NCI-H2107 treated with DMSO at 0.1 percent for 48 hours (cell line): ENCODE measurements around the gene RABEP2.
"Not testable (repeated sequence)": the region's sequence is repeated elsewhere in the genome, so short reads cannot be mapped to it uniquely, and the experiment has no call there.

Experiments
- DNase-seq: peaks from one replicate; lab custom pipeline; 2025; ENCODE audit not compliant: unreplicated experiment; lab: John Stamatoyannopoulos, UW

The RABEP2 gene

DNA sequence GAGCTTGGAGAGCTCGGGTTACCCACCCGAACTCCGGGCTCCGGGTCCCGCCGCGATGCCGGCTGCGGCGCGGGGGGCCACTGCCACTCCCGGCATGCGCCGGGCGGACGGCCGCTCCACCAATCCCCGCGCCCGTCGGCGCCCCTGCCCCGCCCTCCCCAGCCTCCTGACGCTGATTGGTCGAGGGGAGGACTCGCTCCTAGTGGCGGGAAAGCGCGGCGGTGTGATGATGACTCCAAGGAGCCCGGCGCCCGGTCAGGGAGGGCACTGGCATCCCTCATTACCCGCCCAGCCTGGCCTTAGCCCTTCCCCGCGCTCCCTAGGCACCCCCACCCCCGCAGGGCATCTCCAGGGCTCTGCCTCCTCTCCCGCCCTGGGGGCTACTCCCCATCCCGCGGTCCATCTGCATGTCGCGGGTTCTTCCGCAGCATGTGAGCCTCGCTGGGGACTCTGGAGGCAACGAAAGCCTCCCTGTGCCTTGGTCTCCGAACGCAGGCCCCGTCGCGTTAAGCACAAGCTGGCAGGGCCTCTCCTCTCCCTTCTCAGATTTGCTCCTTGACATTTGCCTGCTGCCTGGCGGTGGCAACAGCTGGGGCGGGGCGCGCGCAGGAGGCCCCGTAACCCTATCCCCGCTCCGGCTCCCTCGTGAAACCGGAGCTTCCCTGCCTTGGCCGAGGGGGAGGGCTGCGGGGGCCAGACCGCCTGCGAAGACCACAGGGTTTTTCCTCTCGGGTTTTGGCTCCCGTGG is 45.0 kb downstream of the RABEP2 start:
- DNase-seq = peak; percentile 74

DNA sequence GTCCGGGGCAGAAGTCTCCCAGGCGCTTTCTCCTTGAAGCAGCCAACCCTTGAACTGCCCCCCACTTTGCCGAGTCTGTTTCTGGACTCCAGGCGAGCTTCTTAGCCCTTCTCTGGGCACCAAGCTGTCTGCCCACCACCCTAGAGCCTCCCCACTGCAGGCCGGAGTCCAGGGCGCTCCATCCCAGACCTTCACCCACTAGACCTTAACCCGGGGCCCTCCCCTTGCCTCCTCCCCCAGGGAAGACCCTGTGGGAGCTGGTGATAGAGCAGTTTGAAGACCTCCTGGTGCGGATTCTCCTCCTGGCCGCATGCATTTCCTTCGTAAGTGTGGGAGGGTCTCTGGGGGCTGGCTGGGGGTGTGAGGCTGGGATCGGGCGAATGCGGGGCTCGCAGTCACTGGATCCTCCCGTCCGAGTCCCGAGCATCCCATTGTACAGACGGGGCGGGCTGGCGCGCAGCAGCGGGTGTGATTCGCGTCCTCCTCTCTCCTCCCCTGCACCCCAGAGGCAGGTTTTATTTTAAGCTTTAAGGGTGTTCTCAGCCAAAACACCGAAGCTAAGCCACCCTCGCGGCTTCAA is 45.7 kb downstream of the RABEP2 start:
- DNase-seq = no peak

DNA sequence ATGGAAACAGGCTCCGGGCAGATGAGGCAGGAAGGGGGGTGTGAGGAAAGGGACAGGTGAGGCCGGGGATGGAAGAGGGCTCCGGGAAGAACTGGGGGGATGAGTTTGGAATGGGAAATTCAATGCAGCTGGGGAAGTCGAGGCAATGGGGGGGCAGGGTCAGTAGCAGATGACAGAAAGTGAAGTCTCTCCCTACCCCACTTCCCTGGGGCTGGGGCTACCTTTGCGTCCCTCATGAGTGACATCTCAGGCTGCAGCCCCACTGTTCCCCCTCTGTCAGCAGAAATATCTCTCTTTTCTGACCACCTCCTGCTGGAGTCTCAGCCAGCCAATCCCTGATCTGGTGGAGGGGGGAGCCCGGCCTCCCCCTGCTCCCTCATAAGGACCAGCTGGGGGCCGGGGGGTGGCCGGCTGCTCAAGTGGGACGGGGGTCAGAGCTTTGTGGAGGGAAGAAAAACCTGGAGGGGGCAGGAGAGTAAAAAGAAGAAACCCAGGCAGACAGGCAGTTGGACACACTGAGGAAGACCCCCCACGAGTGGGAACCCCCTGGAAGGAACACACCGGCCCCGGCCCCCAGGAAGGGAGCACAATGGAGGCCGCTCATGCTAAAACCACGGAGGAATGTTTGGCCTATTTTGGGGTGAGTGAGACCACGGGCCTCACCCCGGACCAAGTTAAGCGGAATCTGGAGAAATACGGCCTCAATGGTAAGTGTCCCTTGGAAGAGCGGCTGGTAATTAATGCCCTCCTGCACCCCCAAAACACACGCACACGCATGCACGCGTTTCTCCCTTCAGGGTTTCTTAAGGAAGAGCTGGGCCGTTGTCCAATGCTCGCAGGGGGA is 46.7 kb downstream of the RABEP2 start, which contains the start of gene ATP2A1:
ATP2A1 (plus strand) TSS at position 406 of the 844 bp plus-strand sequence; CDS start at position 590, 184 bp downstream.
- no peak for DNase-seq

DNA sequence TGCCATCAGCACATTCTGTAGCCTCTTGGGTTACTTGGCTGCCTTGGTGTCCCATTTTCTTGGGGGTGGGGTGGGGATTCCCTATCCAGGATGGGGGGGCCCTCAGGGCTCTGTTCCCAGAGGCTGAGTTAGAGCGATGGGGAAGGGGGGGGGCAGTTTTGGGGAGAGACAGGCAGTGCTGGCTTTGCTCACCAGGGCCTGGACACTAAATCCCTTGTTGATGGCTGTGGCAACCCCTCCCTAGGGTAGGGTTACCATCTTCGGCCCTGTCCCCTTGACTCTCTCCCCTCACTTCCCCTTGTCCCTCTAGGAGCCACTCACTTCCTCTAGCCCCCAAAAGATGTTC is 47.4 kb downstream of the RABEP2 start:
- no peak for DNase-seq

DNA sequence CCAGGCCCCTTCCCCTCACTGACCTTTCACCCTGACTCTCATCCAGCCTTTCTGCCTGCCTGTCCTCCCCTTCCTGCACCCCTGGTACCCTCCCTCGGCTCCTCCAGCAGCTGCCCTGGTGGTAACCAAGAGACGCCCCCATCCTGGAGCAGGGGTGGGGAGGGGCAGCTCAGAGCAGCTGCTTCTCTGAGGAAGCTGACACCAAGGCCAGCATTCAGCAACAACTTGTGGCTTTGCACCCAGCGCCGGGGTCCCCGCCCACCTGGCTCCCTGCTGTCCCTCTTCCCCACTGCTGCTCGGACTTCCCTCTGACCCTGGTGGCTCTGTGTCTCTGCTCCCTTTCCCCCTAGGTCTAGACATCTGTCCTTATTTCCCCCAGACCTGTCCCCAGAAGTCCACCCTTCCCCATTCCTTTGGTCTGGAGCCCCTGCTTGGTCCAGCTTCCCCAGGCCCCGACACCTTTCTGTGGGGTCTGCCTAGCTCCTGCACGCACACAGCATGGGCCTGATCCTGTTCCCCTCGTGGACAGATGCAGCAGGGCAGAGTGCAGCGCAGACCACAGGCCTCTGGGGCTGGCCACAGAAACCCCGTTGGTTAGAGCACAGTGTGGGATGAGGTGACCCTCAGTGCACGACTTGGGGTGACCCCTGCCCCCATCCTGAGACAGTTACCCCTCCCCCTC is 47.9 kb downstream of the RABEP2 start:
- DNase-seq = peak; percentile 7

DNA sequence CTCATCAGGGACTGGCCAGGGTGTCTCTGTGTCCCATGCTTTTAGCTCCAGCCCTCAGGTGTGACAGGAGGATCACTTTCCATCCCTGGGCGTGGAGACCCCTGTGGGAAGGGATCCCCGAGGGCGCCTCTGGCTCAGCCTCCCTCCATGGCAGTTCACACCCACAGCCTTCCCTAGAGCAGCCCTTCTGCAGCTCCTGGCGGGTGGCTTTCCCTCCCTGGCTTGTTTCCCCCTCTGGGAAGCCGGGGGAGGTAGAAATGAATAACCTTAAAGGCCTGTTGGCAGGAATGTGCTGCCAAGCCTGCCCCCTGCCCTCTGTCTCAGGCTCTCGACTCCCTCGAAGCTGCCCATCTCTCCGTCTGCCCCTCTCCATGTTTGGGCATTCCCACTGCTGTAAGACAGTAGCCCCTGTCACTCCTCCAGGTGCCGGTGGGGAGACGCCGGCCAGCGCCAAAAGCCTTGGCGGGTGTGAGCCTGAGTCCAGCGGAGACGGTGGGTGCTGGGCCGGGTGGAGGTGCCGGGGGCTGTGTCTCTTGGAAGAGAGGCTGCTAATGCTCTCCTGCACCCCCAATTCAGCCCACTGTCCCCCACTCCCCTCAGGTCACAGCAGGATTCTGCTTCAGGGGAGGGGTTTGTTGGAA is 48.9 kb downstream of the RABEP2 start:
- no peak for DNase-seq

DNA sequence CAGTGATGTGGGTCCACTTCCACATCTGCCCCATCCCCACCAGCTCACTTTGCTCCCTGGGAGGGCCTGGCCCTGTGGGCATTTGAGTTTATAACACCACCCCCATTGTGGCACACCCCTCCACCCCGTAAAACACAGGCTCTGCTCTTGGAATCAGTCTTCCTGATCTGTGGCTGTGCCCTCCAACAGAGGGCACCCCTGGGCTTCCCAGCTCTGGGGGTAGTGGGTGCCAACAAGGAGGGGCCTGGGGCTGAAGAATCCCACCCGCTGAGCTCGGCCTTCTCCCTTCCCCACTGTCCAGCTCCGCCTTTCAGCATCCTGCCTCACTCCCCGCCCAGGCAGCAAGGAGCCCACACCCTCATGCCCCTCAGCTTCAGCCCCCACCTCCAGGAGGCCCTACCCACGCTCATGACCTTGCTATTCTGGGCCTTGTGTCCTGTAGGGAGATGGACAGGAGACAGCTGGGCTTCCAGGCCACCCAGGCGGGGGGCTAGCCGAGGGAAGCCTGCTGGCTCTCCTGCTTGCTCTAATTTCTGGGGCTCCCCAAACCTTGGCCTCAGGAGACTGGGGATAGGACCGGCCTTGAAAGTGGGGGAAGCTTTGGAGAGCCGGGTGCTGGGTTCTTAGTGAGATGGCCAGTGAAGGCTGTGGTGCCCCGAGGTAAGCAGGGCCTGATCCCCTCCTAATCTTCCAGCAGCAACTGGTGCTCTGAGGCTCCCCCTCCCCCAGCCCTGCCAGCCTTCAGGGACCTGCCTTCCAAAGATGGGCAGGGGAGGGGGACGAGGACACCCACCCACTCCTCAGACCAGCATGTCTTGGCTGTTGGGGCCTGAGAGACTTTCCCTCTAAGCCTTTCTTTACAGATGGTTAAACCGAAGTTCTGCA is 49.7 kb downstream of the RABEP2 start:
- no peak for DNase-seq

DNA sequence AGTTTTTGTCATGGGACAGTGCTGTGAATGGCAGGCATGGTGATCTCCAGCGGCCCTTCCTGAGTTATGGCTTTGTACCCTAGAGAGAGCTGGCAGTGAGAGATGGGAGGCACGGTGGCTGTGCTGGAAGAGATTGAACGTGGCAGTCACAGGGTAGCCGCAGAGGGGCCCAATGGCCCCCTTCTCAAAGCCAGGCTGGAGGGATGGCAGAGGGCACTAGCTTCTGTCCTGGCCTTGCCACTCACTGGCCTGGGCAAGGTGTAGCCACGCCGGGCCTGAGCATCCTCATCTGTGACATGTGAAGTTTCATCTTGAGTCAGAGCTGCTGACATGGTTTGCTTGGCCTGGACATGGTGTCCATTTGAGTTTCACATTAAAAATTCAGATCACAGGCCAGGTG is 50.6 kb downstream of the RABEP2 start:
- DNase-seq = no peak

DNA sequence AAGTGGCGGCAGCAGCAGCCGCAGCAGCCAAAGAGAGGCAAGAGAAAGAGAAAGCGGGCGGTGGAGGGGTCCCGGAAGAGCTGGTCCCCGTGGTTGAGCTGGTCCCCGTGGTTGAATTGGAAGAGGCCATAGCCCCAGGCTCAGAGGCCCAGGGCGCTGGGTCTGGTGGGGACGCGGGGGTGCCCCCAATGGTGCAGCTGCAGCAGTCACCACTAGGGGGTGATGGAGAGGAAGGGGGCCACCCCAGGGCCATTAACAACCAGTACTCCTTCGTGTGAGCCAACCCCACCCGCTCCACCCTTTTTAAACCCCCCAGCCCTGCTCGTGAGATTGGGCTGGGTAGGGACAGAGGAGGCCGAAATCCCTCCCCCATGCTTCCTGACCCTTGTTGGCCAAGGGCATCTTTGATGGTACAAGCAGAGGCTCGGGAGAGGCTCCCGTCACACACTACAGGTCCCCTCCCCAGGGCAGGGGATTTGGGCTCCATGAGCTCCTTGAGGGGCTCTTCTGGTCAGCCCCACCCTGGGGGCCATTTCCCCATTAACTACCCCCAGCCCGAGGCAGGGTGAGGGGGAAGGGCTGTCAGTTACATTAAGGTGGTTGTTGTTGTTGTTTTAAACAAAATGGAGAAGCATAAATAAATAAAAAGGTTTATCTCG is 51.4 kb downstream of the RABEP2 start:
- no peak for DNase-seq

DNA sequence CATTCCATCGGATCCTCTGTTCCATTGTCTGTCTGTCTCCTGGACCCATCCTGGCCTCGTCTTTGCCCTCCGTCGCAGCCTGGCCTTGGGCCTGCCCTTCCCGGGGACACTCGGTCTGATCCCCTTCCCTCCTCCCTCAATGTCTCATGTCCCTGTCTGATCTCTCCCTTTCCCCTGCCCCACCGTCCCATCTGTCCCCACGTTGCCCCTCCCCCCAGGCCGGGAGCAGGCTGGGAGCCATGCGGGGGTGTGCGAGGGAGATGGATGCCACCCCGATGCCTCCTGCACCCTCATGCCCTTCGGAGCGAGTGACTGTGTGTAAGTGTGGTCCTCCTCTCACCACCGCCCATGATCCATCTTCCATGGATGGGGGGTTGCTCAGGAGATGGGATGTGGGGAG is 52.1 kb downstream of the RABEP2 start:
- no peak for DNase-seq

DNA sequence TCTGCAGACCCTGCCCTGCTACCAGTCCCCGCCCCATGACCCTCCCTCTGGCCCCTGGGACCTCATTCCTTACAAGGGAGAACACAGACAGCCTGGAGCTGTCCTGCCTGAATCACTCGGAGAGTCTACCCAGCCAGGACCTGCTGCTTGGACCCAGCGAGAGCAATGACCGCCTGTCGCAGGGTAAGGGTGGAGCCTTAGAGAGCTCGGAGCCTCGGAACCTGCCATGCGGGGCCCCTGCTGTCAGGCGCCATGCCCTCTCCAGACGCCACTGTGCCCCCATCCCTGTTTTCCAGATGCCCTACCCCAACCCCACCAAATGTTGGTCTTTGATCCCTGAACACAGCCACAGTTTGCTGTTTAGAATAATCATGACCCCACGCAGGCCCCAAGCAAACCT is 55.8 kb downstream of the RABEP2 start:
- DNase-seq = no peak

DNA sequence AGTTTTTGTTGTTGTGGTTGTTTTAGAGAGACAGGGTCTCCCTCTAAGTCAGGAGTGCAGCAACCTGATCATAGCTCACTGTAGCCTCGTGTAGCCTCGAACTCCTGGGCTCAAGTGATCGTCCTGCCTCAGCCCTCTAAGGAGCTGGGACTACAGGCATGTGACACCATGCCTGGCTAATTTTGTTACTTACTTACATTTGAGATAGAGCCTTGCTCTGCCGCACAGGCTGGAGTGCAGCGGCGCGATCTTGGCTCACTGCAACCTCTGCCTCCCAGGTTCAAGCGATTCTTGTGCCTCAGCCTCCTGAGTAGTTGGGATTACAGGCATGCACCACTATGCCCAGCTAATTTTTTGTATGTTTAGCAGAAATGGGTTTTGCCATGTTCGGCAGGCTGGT is 57.4 kb downstream of the RABEP2 start:
- not testable (repeated sequence) for DNase-seq

DNA sequence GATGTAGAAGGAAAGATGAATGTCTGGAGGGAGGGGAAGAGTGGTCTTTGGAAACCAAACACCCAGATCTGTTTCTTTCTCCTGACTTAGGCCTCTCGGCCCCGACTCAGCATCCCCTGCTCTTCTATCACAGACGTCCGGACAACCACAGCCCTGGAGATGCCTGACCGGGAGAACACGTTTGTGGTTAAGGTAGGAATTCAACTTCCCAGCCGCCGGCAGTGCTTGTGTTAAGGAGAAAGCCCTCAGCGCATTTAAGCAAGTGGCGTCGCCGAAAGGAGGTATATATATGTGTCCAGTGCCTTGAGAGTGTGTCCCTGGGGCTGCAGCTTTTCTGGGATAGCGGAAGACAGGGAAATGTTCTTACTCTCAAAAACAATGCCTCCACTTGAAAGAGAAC is 57.8 kb downstream of the RABEP2 start:
- DNase-seq = no peak

DNA sequence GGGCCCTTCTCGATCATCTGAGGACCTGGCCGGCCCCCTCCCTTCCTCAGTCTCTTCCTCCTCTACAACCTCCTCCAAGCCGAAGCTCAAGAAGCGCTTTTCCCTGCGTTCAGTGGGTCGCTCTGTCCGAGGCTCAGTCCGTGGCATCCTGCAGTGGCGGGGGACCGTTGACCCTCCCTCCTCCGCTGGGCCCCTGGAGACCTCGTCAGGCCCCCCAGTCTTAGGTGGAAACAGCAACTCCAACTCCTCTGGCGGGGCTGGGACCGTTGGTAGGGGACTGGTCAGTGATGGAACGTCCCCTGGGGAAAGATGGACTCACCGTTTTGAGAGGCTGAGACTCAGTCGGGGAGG is 58.6 kb downstream of the RABEP2 start:
- DNase-seq = no peak

DNA sequence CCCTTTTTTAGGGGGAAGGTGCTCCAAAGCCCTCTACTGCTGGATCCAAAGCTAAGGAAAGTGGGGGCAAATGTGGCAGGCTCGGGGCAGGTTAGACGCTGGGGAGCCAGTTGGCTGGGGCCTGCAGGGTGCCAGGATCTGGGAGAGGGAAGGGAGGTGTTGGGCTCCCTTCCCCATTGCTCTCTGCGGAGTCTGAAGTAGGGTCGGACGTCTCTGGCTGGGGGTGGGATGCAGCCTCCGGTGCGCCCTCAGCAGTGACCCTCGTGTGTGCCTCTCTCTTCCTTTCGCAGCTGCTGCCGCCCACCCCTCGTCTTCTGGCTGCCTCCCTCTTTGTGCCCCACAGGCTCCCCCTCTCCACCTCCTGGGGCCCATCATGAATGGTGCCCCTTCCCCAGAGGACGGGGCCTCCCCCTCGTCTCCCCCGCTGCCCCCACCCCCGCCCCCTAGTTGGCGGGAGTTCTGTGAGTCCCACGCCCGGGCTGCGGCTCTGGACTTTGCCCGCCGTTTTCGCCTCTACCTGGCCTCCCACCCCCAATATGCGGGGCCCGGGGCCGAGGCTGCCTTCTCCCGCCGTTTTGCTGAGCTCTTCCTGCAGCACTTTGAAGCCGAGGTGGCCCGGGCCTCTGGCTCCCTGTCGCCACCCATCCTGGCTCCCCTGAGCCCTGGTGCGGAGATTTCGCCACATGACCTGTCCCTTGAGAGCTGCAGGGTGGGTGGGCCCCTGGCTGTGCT is 59.1 kb downstream of the RABEP2 start:
- no peak for DNase-seq

DNA sequence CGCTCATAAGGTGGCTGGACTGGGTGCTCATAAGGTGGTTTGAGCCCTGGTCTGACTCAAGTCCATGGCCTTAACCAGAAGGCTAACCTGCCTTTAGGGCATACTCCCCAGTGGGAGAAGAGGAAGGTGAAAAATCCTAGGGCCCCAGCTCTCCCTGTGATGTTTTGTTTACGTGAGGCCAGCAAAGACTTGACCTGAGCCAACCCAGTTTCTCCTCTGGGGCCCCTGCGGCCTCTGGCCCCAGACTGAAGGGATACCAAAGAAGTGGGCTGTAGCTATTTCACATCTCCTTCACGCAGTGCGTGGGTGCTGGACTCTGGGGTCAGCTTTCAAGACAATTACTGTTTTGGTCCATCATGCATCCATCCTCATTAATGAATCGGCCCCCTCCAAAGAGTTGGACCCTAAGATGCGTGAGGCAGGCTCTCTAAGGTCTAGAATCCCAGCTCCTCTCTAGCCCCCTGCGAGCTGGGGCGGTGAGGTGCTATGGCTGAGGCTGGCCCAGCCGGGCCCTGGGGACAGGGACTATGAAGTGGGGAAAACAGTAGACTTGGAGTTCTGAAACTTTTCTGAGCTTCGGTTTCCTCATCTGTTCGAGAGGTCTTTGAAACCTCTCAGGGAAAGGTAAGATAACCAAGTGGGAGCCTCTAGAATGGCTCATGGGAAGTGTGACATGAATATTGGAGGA is 59.9 kb downstream of the RABEP2 start:
- DNase-seq = no peak

DNA sequence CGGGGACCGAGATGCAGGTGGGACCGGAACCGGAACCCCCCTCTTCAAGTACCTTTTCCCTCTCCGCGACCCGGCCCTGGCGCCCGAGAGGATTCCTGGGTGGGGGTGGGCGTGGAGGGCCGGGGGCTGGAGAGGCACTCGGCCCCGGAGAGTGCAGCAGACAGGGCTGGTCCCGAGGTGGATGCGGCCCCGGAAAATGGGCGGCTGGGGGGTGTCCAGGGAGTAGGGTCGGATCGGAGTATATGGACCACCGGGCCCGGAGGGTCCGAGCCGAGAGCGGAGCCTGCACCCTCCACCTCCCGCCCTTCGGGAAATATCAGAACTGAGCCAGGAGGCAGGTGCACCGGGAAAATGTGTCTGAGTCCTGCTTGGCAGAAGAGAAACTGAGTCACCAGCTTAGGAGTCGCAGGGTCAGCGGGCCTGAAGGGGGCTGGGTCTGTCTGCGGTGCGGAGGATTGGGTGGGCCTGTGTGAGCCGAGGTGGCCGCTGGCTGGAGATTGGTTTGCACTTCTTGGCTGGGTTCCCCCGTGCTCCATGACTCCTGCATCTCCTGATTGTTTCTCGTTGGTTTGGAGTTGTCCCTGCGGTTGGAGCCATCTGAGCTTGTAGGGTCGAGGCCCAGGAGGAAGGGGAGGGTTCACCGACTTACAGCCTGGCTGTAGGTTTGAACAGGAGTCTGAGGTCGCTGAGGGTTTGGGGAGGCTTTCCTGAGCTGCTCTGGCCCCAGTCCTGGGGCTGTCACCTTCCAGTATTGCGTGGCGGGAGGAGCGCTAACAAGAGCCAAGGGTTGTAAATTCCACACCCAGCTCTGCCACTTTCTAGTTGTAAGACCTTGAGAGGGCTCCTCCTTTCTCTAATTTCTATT is 60.9 kb downstream of the RABEP2 start:
- no peak for DNase-seq
